Mesodermal cell (in vitro differentiated cells): ENCODE results near the gene ADIRF.
"Not testable (repeated sequence)": the region's sequence is repeated elsewhere in the genome, so short reads cannot be mapped to it uniquely, and the experiment has no call there.

ENCODE experiments used
- H3K27ac ChIP-seq: 2 replicates; pipeline ENCODE4 v1.7.0; 2013; ENCODE audit warnings: mild to moderate bottlenecking, low read depth, low read length, moderate library complexity; ENCODE audit not compliant: severe bottlenecking
- H3K36me3 ChIP-seq: 2 replicates; pipeline ENCODE4 v1.7.1; 2013; ENCODE audit warnings: mild to moderate bottlenecking, low read length, moderate library complexity; ENCODE audit not compliant: control insufficient read depth, insufficient read depth
- H3K4me1 ChIP-seq: one replicate; pipeline ENCODE4 v1.7.1; 2013; ENCODE audit warnings: mild to moderate bottlenecking, low read length; ENCODE audit not compliant: insufficient read depth, control insufficient read depth, poor library complexity, severe bottlenecking
- H3K4me3 ChIP-seq: 2 replicates; pipeline ENCODE4 v1.7.0; 2013; ENCODE audit warnings: low read length, control low read depth, mild to moderate bottlenecking; ENCODE audit not compliant: insufficient read depth, poor library complexity, severe bottlenecking; ENCODE audit errors: extremely low read depth
- H3K9me3 ChIP-seq: 2 replicates; pipeline ENCODE4 v1.7.1; 2013; ENCODE audit warnings: mild to moderate bottlenecking, low read length, moderate library complexity; ENCODE audit not compliant: control insufficient read depth
- WGBS, 2 experiments: methylation state at CpG; one replicate each; pipeline ENCODE4 v1.1.5; 2013; ENCODE audit warnings: missing lambda C conversion rate in 2 of 2; ENCODE audit not compliant: insufficient coverage in 2 of 2; 5-methylcytosine and 5-hydroxymethylcytosine counted together

Gene ADIRF

GRCh38 chr10:86984498-86984897 is 16.2 kb downstream of the ADIRF start:
- not testable (repeated sequence) for H3K36me3 ChIP-seq, H3K4me1 ChIP-seq, H3K4me3 ChIP-seq, H3K27ac ChIP-seq, H3K9me3 ChIP-seq
- no CpG with 5 or more reads among the region's 4 CpGs for WGBS, 2 experiments

DNA sequence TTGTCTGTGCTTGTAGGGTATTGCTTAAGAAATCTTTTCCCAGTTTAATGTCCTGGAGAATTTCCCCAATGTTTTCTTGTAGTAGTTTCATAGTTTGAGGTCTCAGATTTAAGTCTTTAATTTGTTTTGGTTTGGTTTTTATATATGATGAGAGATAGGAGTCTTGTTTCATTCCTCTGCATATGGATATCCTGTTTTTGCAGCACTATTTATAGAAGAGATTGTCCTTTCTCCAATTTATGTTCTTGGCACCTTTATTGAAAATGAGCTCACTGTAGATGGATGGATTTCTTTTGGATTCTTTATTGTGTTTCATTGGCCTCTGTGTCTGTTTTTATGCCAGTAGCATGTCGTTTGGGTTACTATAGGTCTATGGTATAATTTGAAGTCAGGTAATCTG is 20.2 kb downstream of the ADIRF start:
- Histone ChIP-seq H3K9me3 (no peaks in the 10 kb centered on the region), H3K36me3 (no peaks in the 10 kb centered on the region), H3K4me3 (no peak overlapping the region), H3K27ac (no peak overlapping the region), H3K4me1 (peaks cover 4% of the 10 kb centered on the region)
- WGBS, 2 experiments: no CpG with 5 or more reads among the region's 1 CpG

DNA sequence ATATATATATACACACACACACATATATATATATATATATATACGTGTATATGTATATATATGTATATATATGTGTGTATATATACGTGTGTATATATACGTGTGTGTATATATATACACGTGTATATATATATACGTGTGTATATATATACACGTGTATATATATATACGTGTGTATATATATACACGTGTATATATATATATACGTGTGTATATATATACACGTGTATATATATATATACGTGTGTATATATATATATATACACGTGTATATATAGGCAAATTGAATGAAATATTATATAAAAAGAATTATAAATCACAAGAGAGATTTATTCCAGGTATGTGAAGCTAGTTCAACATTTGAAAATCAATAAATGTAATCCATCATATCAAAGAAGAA is 23.1 kb downstream of the ADIRF start:
- not testable (repeated sequence) for H3K36me3 ChIP-seq, H3K4me3 ChIP-seq, H3K4me1 ChIP-seq, H3K27ac ChIP-seq, H3K9me3 ChIP-seq
- no CpG with 5 or more reads among the region's 12 CpGs for WGBS, 2 experiments

GRCh38 chr10:86992456-86992855 is 24.2 kb downstream of the ADIRF start:
- Histone ChIP-seq H3K36me3 (no peaks in the 10 kb centered on the region), H3K4me1 (peaks cover 4% of the 10 kb centered on the region), H3K4me3 (no peak overlapping the region), H3K27ac (no peak overlapping the region), H3K9me3 (no peaks in the 10 kb centered on the region)

- Histone ChIP-seq H3K4me1 (peaks cover 4% of the 10 kb centered on the region), H3K27ac (no peak overlapping the region), H3K36me3 (no peaks in the 10 kb centered on the region), H3K4me3 (no peak overlapping the region), H3K9me3 (no peaks in the 10 kb centered on the region)
- no CpG with 5 or more reads among the region's 2 CpGs for WGBS, 2 experiments
Observed at GRCh38 chr10:86992929-86993328, 24.6 kb downstream of the ADIRF start.

GRCh38 chr10:86999802-87000403 is 31.6 kb downstream of the ADIRF start:
- not testable (repeated sequence) for H3K4me3 ChIP-seq, H3K36me3 ChIP-seq, H3K27ac ChIP-seq, H3K4me1 ChIP-seq, H3K9me3 ChIP-seq
- 90 to 93% methylated on average over 3 to 4 of the region's 6 CpGs for WGBS, 2 experiments

GRCh38 chr10:87000491-87000890 is 32.2 kb downstream of the ADIRF start:
- H3K4me3 ChIP-seq: no peak overlapping the region
- H3K27ac ChIP-seq: no peak overlapping the region
- H3K9me3 ChIP-seq: no peaks in the 10 kb centered on the region
- peaks cover 5% of the 10 kb centered on the region for H3K4me1 ChIP-seq
- H3K36me3 ChIP-seq: no peaks in the 10 kb centered on the region
- 89 to 100% methylated on average over 1 of the region's 3 CpGs for WGBS, 2 experiments

DNA sequence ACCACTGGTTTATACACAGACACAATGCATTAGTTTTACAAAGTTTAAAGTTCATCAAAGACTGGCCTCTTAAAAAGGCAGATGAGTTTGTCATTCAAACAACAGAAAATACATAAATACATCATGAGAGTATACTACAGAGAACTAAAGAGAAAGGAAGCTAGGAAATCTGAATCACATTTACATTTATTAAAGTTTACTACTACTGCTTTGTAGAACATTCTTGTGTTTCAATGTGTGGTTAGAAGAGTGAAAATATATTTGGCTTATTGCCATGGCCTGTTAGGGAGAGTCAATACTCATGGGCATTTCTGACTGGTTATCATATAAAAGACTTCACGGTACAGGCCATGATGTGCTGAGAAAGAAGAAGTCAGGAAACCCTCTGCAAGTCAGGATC is 38.8 kb downstream of the ADIRF start:
- no CpG with 5 or more reads among the region's 1 CpG for WGBS, 2 experiments
- H3K4me1 ChIP-seq, H3K27ac ChIP-seq, H3K36me3 ChIP-seq, H3K9me3 ChIP-seq, H3K4me3 ChIP-seq: not testable (repeated sequence)

- H3K9me3 ChIP-seq, H3K27ac ChIP-seq, H3K4me3 ChIP-seq, H3K36me3 ChIP-seq, H3K4me1 ChIP-seq: not testable (repeated sequence)
- WGBS, 2 experiments: no CpG with 5 or more reads among the region's 6 CpGs
Observed at GRCh38 chr10:87007674-87008073, 39.4 kb downstream of the ADIRF start.

GRCh38 chr10:87008303-87008702 is 40.0 kb downstream of the ADIRF start:
- H3K9me3 ChIP-seq, H3K27ac ChIP-seq, H3K4me3 ChIP-seq, H3K36me3 ChIP-seq, H3K4me1 ChIP-seq: not testable (repeated sequence)
- 71% methylated on average over 1 of the region's 7 CpGs; no CpG with 5 or more reads in 1 of the 2 experiments for WGBS, 2 experiments

- 95 to 97% methylated on average over 7 to 8 of the region's 18 CpGs for whole genome bisulfite sequencing, 2 experiments
- H3K27ac ChIP-seq, H3K36me3 ChIP-seq: not testable (repeated sequence)
Observed at GRCh38 chr10:87009134-87009696, 40.9 kb downstream of the ADIRF start.

More at GRCh38 chr10:87009134-87009696, 40.9 kb downstream of the ADIRF start:
- not testable (repeated sequence) for H3K4me1 ChIP-seq, H3K4me3 ChIP-seq, H3K9me3 ChIP-seq
